HepG2 (cell line): ENCODE results near the gene PRMT2. TPM values are rescaled to one million over a fixed set of nuclear protein-coding genes. Genes with fewer than 3 reads are reported as not detected.
A peak's percentile ranks its signal among the peaks of the same experiment; 100 is the strongest.

Experiments used
- HIVEP1 ChIP-seq: sonication (generic); formaldehyde crosslinking; IDR thresholded peaks from 2 replicates; pipeline ENCODE4 v1.4.0; 2020; ENCODE audit warnings: mild to moderate bottlenecking, missing genetic modification reagents
- HOXA5 ChIP-seq: sonication (generic); formaldehyde crosslinking; IDR thresholded peaks from 2 replicates; pipeline ENCODE4 v1.4.0; 2020; ENCODE audit warnings: missing genetic modification reagents
- KDM4B ChIP-seq: sonication (generic); formaldehyde crosslinking; IDR thresholded peaks from 2 replicates; pipeline ENCODE4 v1.4.0; 2020; ENCODE audit warnings: missing genetic modification reagents
- PHF5A ChIP-seq: IDR thresholded peaks from one replicate; pipeline ENCODE4 v1.6.1; 2018; ENCODE audit warnings: low read depth, missing genetic modification reagents; ENCODE audit not compliant: unreplicated experiment
- RBM22 ChIP-seq: fragments of 200-400 bp; formaldehyde crosslinking; optimal IDR thresholded peaks from 2 replicates; pipeline ENCODE3; 2017; ENCODE audit warnings: mild to moderate bottlenecking, low read length, moderate library complexity
- SMYD3 ChIP-seq: sonication (generic); formaldehyde crosslinking; IDR thresholded peaks from 2 replicates; pipeline ENCODE4 v1.8.1; 2023; ENCODE audit warnings: mild to moderate bottlenecking, missing genetic modification reagents
- SRSF1 ChIP-seq: fragments of 200-400 bp; formaldehyde crosslinking; optimal IDR thresholded peaks from 2 replicates; pipeline ENCODE3; 2017; ENCODE audit warnings: mild to moderate bottlenecking, low read depth, low read length, moderate library complexity
- YEATS2 ChIP-seq: sonication (generic); formaldehyde crosslinking; IDR thresholded peaks from 2 replicates; pipeline ENCODE4 v1.4.0; 2020; ENCODE audit warnings: missing genetic modification reagents, borderline replicate concordance
- ZFP1 ChIP-seq: IDR thresholded peaks from 2 replicates; pipeline ENCODE4 v1.6.1; 2016
- ZNF546 ChIP-seq: sonication (generic); formaldehyde crosslinking; conservative IDR thresholded peaks from 2 replicates; pipeline ENCODE4 v1.8.1; 2023; ENCODE audit warnings: mild to moderate bottlenecking, missing genetic modification reagents
- ZNF713 ChIP-seq: sonication (generic); formaldehyde crosslinking; IDR thresholded peaks from 2 replicates; pipeline ENCODE4 v1.4.0; 2020; ENCODE audit warnings: mild to moderate bottlenecking, missing genetic modification reagents
- ZNF747 ChIP-seq: sonication (generic); formaldehyde crosslinking; IDR thresholded peaks from 2 replicates; pipeline ENCODE4 v1.8.1; 2023; ENCODE audit warnings: missing genetic modification reagents, mild to moderate bottlenecking, borderline replicate concordance
- ZNF788 ChIP-seq: sonication (generic); formaldehyde crosslinking; IDR thresholded peaks from 2 replicates; pipeline ENCODE4 v1.5.0; 2020; ENCODE audit warnings: mild to moderate bottlenecking, missing genetic modification reagents, borderline replicate concordance
- polyA plus RNA-seq, 8 experiments: library from polyadenylated mRNA; depleted of rRNA in 3 of 8; stranded (reverse) in 7 of 8; unstranded in 1 of 8; fragments of >200 nt; fragmentation: Illumina TruSeq in 4 of 8; extraction: Trizol in 4 of 8; gene quantifications; 2 replicates each; pipeline versions ENCODE4 v1.2.1 to v1.2.3, GENCODE V29; 2011 to 2016; ENCODE audit warnings: low read depth in 4 of 8, missing spikeins in 1 of 8, mixed read lengths in 1 of 8; ENCODE audit not compliant: insufficient read depth in 1 of 8
- total RNA-seq, 5 experiments: library from RNA; depleted of rRNA; stranded (reverse); fragments of >200 nt; fragmentation: Illumina TruSeq; extraction: Trizol; gene quantifications; 2 replicates each; pipeline ENCODE4 v1.2.3, GENCODE V29; 2016; ENCODE audit warnings: low read depth in 1 of 5
- TF ChIP-seq, protein P1 (sequence below): IDR thresholded peaks from 2 replicates; pipeline ENCODE4 v1.6.1; 2016; ENCODE audit warnings: low read depth, missing genetic modification reagents, missing compliant biosample characterization
- TF ChIP-seq, protein P2 (sequence below): sonication (generic); formaldehyde crosslinking; IDR thresholded peaks from 2 replicates; pipeline ENCODE4 v1.5.1; 2020; ENCODE audit warnings: missing genetic modification reagents, mild to moderate bottlenecking, borderline replicate concordance
- TF ChIP-seq, protein P3 (sequence below): sonication (generic); formaldehyde crosslinking; IDR thresholded peaks from 2 replicates; pipeline ENCODE4 v1.4.0; 2020; ENCODE audit warnings: missing genetic modification reagents
- TF ChIP-seq, protein P4 (sequence below): sonication (generic); formaldehyde crosslinking; IDR thresholded peaks from 2 replicates; pipeline ENCODE4 v1.4.0; 2020; ENCODE audit warnings: mild to moderate bottlenecking, missing genetic modification reagents

Gene PRMT2
- total and polyA plus RNA-seq, 2 of the 13 experiments (the other 11 are each of a cell fraction or from before 2014, with no cell fraction given) = 54.4 to 78.8 TPM

DNA sequence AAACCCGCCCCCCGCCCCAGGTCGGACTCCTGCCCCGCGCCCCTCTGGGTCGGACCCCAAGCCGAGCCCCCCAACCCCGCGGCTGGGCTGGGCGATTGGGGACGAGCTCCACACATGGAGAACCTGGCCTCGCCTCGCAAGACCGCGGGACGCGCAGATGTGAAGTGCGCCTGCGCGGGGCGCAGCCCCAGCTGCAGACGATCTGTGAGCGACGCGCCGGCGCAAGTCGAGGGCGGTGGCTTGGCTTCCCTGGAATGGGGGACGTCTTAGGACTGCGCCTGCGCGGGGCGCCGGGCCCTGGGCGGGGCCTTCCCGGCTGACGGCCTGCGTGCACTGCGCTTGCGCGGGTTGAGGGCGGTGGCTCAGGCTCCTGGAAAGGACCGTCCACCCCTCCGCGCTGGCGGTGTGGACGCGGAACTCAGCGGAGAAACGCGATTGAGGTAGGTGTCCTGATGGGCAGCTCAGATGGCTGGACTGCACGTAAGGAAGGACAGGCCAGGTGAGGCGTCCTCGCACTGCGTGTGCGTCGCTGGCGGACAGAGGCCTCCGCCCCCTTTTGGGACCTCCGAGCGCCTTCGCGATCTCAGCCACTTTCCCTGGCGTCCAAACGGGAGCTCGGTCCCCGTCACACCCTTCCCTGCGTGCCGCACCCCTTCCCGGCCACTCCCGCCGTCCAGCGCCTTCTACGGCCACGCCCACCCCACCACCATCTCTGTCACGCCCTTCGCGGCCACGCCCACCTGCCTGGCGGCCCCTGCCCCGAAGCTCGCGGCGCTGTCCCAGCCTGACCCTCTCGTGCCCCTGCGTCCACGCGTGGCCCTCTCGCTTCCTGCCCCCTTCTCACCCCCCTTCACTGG, at the start of gene PRMT2 (continued):
- peak; percentile 79 for TF ChIP-seq SRSF1
- peak; percentile 39; the same call in 1 of the 2 replicates for TF ChIP-seq ZNF747 (CRISPR knock-in tag)
- peak; percentile 62; the same call in 1 of the 2 replicates for TF ChIP-seq YEATS2 (CRISPR knock-in tag)
- TF ChIP-seq, protein P1, sequence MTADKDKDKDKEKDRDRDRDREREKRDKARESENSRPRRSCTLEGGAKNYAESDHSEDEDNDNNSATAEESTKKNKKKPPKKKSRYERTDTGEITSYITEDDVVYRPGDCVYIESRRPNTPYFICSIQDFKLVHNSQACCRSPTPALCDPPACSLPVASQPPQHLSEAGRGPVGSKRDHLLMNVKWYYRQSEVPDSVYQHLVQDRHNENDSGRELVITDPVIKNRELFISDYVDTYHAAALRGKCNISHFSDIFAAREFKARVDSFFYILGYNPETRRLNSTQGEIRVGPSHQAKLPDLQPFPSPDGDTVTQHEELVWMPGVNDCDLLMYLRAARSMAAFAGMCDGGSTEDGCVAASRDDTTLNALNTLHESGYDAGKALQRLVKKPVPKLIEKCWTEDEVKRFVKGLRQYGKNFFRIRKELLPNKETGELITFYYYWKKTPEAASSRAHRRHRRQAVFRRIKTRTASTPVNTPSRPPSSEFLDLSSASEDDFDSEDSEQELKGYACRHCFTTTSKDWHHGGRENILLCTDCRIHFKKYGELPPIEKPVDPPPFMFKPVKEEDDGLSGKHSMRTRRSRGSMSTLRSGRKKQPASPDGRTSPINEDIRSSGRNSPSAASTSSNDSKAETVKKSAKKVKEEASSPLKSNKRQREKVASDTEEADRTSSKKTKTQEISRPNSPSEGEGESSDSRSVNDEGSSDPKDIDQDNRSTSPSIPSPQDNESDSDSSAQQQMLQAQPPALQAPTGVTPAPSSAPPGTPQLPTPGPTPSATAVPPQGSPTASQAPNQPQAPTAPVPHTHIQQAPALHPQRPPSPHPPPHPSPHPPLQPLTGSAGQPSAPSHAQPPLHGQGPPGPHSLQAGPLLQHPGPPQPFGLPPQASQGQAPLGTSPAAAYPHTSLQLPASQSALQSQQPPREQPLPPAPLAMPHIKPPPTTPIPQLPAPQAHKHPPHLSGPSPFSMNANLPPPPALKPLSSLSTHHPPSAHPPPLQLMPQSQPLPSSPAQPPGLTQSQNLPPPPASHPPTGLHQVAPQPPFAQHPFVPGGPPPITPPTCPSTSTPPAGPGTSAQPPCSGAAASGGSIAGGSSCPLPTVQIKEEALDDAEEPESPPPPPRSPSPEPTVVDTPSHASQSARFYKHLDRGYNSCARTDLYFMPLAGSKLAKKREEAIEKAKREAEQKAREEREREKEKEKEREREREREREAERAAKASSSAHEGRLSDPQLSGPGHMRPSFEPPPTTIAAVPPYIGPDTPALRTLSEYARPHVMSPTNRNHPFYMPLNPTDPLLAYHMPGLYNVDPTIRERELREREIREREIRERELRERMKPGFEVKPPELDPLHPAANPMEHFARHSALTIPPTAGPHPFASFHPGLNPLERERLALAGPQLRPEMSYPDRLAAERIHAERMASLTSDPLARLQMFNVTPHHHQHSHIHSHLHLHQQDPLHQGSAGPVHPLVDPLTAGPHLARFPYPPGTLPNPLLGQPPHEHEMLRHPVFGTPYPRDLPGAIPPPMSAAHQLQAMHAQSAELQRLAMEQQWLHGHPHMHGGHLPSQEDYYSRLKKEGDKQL (CRISPR knock-in tag) = no peak
- TF ChIP-seq, protein P2, sequence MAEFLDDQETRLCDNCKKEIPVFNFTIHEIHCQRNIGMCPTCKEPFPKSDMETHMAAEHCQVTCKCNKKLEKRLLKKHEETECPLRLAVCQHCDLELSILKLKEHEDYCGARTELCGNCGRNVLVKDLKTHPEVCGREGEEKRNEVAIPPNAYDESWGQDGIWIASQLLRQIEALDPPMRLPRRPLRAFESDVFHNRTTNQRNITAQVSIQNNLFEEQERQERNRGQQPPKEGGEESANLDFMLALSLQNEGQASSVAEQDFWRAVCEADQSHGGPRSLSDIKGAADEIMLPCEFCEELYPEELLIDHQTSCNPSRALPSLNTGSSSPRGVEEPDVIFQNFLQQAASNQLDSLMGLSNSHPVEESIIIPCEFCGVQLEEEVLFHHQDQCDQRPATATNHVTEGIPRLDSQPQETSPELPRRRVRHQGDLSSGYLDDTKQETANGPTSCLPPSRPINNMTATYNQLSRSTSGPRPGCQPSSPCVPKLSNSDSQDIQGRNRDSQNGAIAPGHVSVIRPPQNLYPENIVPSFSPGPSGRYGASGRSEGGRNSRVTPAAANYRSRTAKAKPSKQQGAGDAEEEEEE = no peak
- TF ChIP-seq ZFP1 = 0 out of 2 replicates have a peak, but pooled peaks have one; percentile 22
- no peak for TF ChIP-seq PHF5A
- TF ChIP-seq, protein P3, sequence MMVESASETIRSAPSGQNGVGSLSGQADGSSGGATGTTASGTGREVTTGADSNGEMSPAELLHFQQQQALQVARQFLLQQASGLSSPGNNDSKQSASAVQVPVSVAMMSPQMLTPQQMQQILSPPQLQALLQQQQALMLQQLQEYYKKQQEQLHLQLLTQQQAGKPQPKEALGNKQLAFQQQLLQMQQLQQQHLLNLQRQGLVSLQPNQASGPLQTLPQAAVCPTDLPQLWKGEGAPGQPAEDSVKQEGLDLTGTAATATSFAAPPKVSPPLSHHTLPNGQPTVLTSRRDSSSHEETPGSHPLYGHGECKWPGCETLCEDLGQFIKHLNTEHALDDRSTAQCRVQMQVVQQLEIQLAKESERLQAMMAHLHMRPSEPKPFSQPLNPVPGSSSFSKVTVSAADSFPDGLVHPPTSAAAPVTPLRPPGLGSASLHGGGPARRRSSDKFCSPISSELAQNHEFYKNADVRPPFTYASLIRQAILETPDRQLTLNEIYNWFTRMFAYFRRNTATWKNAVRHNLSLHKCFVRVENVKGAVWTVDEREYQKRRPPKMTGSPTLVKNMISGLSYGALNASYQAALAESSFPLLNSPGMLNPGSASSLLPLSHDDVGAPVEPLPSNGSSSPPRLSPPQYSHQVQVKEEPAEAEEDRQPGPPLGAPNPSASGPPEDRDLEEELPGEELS (CRISPR knock-in tag) = peak; percentile 33; the same call in 1 of the 2 replicates
- peak; percentile 62 for TF ChIP-seq RBM22
- peak; percentile 90; the same call in 1 of the 2 replicates for TF ChIP-seq ZNF546 (CRISPR knock-in tag)
- TF ChIP-seq KDM4B (CRISPR knock-in tag) = no peak; the same call in 1 of the 2 replicates
- peak; percentile 82 for TF ChIP-seq ZNF788
- 0 out of 2 replicates have a peak, but pooled peaks have one; percentile 67 for TF ChIP-seq ZNF713 (CRISPR knock-in tag)
- TF ChIP-seq, protein P4, sequence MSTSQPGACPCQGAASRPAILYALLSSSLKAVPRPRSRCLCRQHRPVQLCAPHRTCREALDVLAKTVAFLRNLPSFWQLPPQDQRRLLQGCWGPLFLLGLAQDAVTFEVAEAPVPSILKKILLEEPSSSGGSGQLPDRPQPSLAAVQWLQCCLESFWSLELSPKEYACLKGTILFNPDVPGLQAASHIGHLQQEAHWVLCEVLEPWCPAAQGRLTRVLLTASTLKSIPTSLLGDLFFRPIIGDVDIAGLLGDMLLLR (CRISPR knock-in tag) = peak; percentile 93
- peak; percentile 22; the same call in 1 of the 2 replicates for TF ChIP-seq HOXA5
- TF ChIP-seq SMYD3 (CRISPR knock-in tag) = 0 out of 2 replicates have a peak, but pooled peaks have one; percentile 48
- peak; percentile 86; the same call in 1 of the 2 replicates for TF ChIP-seq HIVEP1 (CRISPR knock-in tag)
